Measurements from ENCODE around the gene PRPF8. TPM values are rescaled to one million over a fixed set of nuclear protein-coding genes. Genes with fewer than 3 reads are reported as not detected.

PRPF8 gene
- polyA plus RNA-seq, 1 of the 3 experiments (the other 2 are of a cell fraction): 149 TPM

- TF ChIP-seq MAX (IDR thresholded peaks at IDR 0.05; ENCODE audit: low read depth): no peak
- TF ChIP-seq, protein P1, sequence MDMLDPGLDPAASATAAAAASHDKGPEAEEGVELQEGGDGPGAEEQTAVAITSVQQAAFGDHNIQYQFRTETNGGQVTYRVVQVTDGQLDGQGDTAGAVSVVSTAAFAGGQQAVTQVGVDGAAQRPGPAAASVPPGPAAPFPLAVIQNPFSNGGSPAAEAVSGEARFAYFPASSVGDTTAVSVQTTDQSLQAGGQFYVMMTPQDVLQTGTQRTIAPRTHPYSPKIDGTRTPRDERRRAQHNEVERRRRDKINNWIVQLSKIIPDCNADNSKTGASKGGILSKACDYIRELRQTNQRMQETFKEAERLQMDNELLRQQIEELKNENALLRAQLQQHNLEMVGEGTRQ (IDR thresholded peaks at IDR 0.05; ENCODE audit: borderline replicate concordance, low read depth, low read length): no peak
- no peak for TF ChIP-seq TEAD4 (IDR thresholded peaks at IDR 0.05; ENCODE audit: borderline replicate concordance, insufficient read depth)
Observed at GRCh38 chr17:1731194-1731506, 46.5 kb upstream of the PRPF8 start (continued).

GRCh38 chr17:1730326-1731193 is 45.9 kb upstream of the PRPF8 start:
- Histone ChIP-seq H3K9me3 (no peaks in the 10 kb centered on the region), H3K27me3 (ENCODE audit: insufficient read depth) (no peaks in the 10 kb centered on the region), H3K27ac (ENCODE audit: low read depth in 2 of 2, low read length in 1 of 2) (no peak overlapping the region), H4K20me1 (ENCODE audit: insufficient read depth) (no peaks in the 10 kb centered on the region), H3K4me2 (no peak overlapping the region), H3K9ac (no peak overlapping the region), H3K79me2 (ENCODE audit: insufficient read depth) (peaks cover 4% of the 10 kb centered on the region; the same call in 1 of the 2 replicates), H2AFZ (ENCODE audit: low read depth) (no peak overlapping the region), H3K4me1 (ENCODE audit: control insufficient read depth in 1 of 2, insufficient read depth in 2 of 2, low read depth in 1 of 2, low read length in 1 of 2) (peaks cover 0 to under 1% of the 10 kb centered on the region in 2 experiments; a peak in 1 of 4 replicates), H3F3A (replicated peaks; ENCODE audit: insufficient read depth) (no peaks in the 10 kb centered on the region), H3K4me3 (ENCODE audit: low read depth in 2 of 2, low read length in 1 of 2) (no peak overlapping the region), H3K36me3 (replicated peaks in 1 of 2; ENCODE audit: control insufficient read depth in 1 of 2, insufficient read depth in 2 of 2, low read length in 1 of 2) (peaks cover 0 to 39% of the 10 kb centered on the region in 2 experiments), H3K9me2 (no peaks in the 10 kb centered on the region)
- POLR2A ChIA-PET: no interaction called here
- peak; percentile 48 for DNase-seq
- TF ChIP-seq FOXM1 (IDR thresholded peaks at IDR 0.05; ENCODE audit: low read depth) (no peak), RXRA (IDR thresholded peaks at IDR 0.05; ENCODE audit: borderline replicate concordance, low read depth) (no peak), EP300 (IDR thresholded peaks at IDR 0.05; ENCODE audit: borderline replicate concordance in 1 of 2, low read depth in 1 of 2, low read length in 1 of 2) (no peak), GABPA (IDR thresholded peaks at IDR 0.05; ENCODE audit: low read depth) (no peak), FOXJ3 (CRISPR knock-in tag; IDR thresholded peaks at IDR 0.05) (no peak)
- TF ChIP-seq, protein P2, sequence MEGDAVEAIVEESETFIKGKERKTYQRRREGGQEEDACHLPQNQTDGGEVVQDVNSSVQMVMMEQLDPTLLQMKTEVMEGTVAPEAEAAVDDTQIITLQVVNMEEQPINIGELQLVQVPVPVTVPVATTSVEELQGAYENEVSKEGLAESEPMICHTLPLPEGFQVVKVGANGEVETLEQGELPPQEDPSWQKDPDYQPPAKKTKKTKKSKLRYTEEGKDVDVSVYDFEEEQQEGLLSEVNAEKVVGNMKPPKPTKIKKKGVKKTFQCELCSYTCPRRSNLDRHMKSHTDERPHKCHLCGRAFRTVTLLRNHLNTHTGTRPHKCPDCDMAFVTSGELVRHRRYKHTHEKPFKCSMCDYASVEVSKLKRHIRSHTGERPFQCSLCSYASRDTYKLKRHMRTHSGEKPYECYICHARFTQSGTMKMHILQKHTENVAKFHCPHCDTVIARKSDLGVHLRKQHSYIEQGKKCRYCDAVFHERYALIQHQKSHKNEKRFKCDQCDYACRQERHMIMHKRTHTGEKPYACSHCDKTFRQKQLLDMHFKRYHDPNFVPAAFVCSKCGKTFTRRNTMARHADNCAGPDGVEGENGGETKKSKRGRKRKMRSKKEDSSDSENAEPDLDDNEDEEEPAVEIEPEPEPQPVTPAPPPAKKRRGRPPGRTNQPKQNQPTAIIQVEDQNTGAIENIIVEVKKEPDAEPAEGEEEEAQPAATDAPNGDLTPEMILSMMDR (IDR thresholded peaks at IDR 0.05): no peak
- WGBS (ENCODE audit: low lambda C conversion rate): 83% methylated on average over 19 of the region's 40 CpGs
- CTCF ChIA-PET: interaction anchor here (1.0 to 2.2 kb wide), 2 partner anchors 10 to 43 kb away, joined by 3 to 7 read pairs; no protein-coding TSS in a partner anchor

GRCh38 chr17:1729966-1730325 is 45.3 kb upstream of the PRPF8 start:
- Histone ChIP-seq H3K4me1 (ENCODE audit: control insufficient read depth in 1 of 2, insufficient read depth in 2 of 2, low read depth in 1 of 2, low read length in 1 of 2) (peaks cover 0 to 7% of the 10 kb centered on the region in 2 experiments; a peak in 2 of 4 replicates), H3K4me2 (no peak overlapping the region), H3K9ac (no peak overlapping the region), H3K9me2 (no peaks in the 10 kb centered on the region), H3K9me3 (no peaks in the 10 kb centered on the region), H3K79me2 (ENCODE audit: insufficient read depth) (peaks cover 4% of the 10 kb centered on the region; the same call in 1 of the 2 replicates), H3K4me3 (ENCODE audit: low read depth in 2 of 2, low read length in 1 of 2) (no peak overlapping the region), H4K20me1 (ENCODE audit: insufficient read depth) (no peaks in the 10 kb centered on the region), H3K27me3 (ENCODE audit: insufficient read depth) (no peaks in the 10 kb centered on the region), H2AFZ (ENCODE audit: low read depth) (no peak overlapping the region), H3K36me3 (replicated peaks in 1 of 2; ENCODE audit: control insufficient read depth in 1 of 2, insufficient read depth in 2 of 2, low read length in 1 of 2) (peaks cover 0 to 39% of the 10 kb centered on the region in 2 experiments), H3K27ac (ENCODE audit: low read depth in 2 of 2, low read length in 1 of 2) (no peak overlapping the region), H3F3A (replicated peaks; ENCODE audit: insufficient read depth) (no peaks in the 10 kb centered on the region)
- WGBS (ENCODE audit: low lambda C conversion rate): 88% methylated on average over 7 of the region's 15 CpGs
- no peak for DNase-seq
- ChIA-PET POLR2A (no interaction called here), CTCF (interaction anchor here (1.0 to 2.2 kb wide), 3 partner anchors 9 to 43 kb away, joined by 3 to 7 read pairs (median 3); no protein-coding TSS in a partner anchor)
- TF ChIP-seq IRF3 (IDR thresholded peaks at IDR 0.05; ENCODE audit: low read depth, low read length): no peak
- TF ChIP-seq TAF1 (IDR thresholded peaks at IDR 0.05; ENCODE audit: borderline replicate concordance, low read depth, low read length): no peak
- TF ChIP-seq RXRA (IDR thresholded peaks at IDR 0.05; ENCODE audit: borderline replicate concordance, low read depth): no peak
- TF ChIP-seq, protein P1 (IDR thresholded peaks at IDR 0.05; ENCODE audit: borderline replicate concordance, low read depth, low read length): no peak
- no peak for TF ChIP-seq SIN3A (IDR thresholded peaks at IDR 0.05; ENCODE audit: borderline replicate concordance, low read depth, low read length)
- no peak for TF ChIP-seq TCF12 (IDR thresholded peaks at IDR 0.05)
- TF ChIP-seq, protein P3, sequence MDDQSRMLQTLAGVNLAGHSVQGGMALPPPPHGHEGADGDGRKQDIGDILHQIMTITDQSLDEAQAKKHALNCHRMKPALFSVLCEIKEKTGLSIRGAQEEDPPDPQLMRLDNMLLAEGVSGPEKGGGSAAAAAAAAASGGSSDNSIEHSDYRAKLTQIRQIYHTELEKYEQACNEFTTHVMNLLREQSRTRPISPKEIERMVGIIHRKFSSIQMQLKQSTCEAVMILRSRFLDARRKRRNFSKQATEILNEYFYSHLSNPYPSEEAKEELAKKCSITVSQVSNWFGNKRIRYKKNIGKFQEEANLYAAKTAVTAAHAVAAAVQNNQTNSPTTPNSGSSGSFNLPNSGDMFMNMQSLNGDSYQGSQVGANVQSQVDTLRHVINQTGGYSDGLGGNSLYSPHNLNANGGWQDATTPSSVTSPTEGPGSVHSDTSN (IDR thresholded peaks at IDR 0.05): no peak
- TF ChIP-seq, protein P2 (IDR thresholded peaks at IDR 0.05): no peak
